Limb (tissue), 2 donors: Measurements from ENCODE around the gene GTF3C6.
"Not testable (repeated sequence)": the region's sequence is repeated elsewhere in the genome, so short reads cannot be mapped to it uniquely, and the experiment has no call there.

Source experiments
- DNase-seq, 2 donors: peaks; one replicate each; pipeline ENCODE4 v3.0.0-alpha.2; 2016; ENCODE audit errors: extremely low spot score in 2 of 2

GTF3C6 gene

GRCh38 chr6:110958329-110959192 lies at the start of gene GTF3C6:
GTF3C6 (plus strand) TSS chr6:110958706; CDS start chr6:110958770, 64 bp downstream.
- peak; percentile 91 to 93 for DNase-seq

DNA sequence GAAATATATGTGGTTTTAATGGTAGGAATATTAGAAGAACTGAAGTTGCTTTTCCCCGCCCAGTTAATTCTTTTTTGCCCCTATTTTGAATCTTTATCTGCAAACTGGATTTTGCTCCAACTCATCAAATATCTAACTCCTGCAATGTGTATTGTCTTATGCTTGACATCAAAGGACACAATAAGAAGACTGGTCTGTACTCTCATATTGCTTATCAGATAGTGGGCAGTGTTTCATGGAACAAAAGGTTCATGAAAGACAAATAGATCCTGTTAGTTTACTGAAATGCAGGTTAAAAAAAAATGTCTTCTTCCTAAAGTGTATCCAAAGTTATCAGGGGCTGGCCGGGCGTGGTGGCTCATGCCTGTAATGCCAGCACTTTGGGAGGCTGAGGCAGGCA lies 27.7 kb upstream of the GTF3C6 start:
- no peak for DNase-seq

DNA sequence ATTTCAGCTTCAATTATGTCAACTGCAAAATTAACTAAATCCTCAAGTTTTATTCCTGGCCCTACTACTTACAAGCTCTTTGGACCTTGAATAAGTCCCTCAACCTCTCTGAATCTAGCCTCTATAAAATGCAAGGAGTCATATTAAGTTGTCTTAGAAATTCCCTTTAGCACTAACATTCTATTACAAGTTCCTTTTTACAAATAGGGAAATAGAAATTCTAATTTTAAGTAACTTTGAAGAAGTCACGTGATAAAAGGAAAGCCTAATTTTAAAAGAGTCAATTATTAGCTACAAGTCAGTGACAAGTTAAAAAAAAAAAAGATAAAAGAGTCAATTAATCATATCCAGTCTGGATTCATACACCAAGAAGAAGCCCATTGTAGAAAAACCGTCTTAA lies 24.6 kb upstream of the GTF3C6 start:
- no peak for DNase-seq

- DNase-seq, result no peak
These were observed 24.1 kb upstream of the GTF3C6 start for GRCh38 chr6:110934381-110934898.

DNA sequence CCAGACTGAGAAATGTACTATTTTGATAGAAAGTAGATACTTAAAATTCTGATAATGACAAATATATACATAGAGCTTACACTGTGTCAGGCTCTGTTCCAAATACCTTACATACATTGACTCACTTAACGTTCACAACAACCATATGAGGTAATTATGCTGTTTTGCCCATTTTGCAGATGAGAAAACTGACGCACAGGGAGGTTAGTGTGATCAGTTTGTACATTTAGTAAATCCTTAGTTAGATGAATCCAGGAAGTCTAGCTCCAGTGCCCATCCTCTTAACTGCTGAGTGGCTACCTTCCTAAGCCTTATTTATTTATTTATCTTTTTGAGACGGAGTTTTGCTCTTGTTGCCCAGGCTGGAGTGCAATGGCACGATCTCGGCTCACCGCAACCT lies 23.3 kb upstream of the GTF3C6 start:
- DNase-seq, result no peak

- DNase-seq, result no peak
These were observed 20.3 kb upstream of the GTF3C6 start for GRCh38 chr6:110938171-110938570.

GRCh38 chr6:110939429-110940200 lies 18.9 kb upstream of the GTF3C6 start:
- DNase-seq, result no peak

- DNase-seq, result no peak
These were observed 13.8 kb upstream of the GTF3C6 start for GRCh38 chr6:110944681-110945151.

DNA sequence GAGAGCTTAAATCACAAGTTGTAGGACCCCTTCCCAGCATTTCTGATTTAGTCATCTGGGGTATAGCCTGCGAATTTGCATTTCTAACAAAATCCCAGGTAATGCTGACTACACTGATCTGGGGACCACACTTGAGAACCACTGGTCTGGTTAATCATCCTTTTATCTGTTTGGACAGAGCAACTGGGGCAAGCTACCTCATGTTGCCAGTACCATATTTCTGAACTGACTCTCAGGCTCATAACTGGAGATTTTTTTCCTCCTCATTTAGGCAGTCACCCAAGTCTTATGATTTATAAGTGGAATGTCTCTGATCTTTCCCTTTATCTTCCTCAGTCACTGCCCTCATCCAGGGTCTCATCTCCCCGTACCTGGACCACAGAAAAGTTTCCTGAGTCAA lies 12.0 kb upstream of the GTF3C6 start:
- no peak for DNase-seq

DNA sequence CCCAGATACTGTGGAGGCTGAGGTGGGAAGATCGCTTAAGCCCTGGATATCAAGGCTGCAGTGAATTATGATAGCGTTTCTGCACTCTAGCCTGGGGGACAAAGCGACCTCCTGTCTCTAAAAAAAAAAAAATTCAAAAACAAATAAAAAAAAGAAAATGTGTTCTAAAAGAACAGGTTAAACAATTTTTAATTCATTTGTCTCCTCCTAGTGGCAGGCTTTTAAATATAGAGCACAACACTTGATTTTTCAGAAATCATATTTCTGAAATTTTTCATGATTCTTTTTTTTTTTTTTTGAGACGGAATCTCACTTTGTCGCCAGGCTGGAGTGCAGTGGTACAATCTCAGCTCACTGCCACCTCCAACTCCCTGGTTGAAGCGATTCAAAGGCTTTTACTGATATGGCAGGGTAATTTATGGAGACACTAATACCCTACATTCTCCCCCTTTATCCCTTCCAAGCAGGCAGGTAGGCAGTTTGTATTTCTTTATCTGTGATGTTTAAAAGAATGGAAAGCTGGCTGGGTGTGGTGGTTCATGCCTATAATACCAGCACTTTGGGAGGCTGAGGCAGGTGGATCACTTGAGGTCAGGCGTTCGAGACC lies 8.7 kb upstream of the GTF3C6 start:
- DNase-seq, result peak in 1 of 2 donors; percentile 67

DNA sequence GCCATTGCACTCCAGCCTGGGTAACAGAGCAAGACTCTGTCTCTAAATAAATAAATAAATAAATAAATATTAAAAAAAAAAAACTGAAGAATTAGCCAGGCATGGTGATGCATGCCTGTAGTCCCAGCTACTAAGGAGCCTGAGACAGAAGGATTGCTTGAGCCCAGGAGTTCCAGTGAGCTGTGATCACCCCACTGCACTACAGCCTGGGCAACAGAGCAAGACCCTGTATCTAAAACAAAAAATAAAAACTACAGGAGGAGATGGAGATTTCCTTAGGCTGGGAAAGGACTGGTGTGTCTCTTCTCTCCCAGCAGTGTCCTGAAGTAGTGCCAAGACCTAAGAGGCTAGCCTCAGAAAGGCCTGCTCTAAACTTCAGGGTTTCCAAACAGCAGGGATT lies 8.1 kb upstream of the GTF3C6 start:
- no peak for DNase-seq

GRCh38 chr6:110951008-110951407 lies 7.5 kb upstream of the GTF3C6 start:
- DNase-seq, result no peak

GRCh38 chr6:110951986-110952794 lies 6.3 kb upstream of the GTF3C6 start:
- DNase-seq, result no peak

GRCh38 chr6:110953633-110954303 lies 4.7 kb upstream of the GTF3C6 start:
- no peak for DNase-seq

- DNase-seq, result no peak
These were observed 1.5 kb downstream of the GTF3C6 start for GRCh38 chr6:110960014-110960390.

GRCh38 chr6:110962636-110963035 lies 4.1 kb downstream of the GTF3C6 start:
- not testable (repeated sequence) for DNase-seq

- no peak for DNase-seq
These were observed 7.2 kb downstream of the GTF3C6 start for GRCh38 chr6:110965629-110966229.

GRCh38 chr6:110968661-110969060 lies 10.2 kb downstream of the GTF3C6 start:
- not testable (repeated sequence) for DNase-seq

GRCh38 chr6:110971468-110971867 lies 13.0 kb downstream of the GTF3C6 start:
- no peak for DNase-seq

DNA sequence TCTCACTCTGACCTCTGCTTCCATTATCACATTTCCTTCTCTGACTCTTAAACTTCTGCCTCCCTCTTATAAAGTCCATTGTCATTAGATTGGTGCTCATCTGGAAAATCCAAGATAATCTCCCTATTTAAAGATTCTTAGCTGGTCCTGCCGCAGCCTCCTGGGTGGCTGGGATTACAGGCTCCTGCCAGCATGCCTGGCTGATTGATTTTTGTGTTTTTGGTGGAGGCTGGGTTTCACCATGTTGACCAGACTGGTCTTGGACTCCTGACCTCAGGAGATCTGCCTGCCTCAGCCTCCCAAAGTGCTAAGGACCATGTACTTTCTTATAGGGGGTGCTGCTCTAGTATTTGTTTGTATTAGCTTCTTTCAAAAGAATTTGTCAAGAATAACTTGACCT lies 18.1 kb downstream of the GTF3C6 start:
- no peak for DNase-seq
